NCI-H510A (cell line): ENCODE data around the gene CELF4.

Experiments
- DNase-seq: peaks from one replicate; lab custom pipeline; 2025; lab: John Stamatoyannopoulos, UW

CELF4 gene

DNA sequence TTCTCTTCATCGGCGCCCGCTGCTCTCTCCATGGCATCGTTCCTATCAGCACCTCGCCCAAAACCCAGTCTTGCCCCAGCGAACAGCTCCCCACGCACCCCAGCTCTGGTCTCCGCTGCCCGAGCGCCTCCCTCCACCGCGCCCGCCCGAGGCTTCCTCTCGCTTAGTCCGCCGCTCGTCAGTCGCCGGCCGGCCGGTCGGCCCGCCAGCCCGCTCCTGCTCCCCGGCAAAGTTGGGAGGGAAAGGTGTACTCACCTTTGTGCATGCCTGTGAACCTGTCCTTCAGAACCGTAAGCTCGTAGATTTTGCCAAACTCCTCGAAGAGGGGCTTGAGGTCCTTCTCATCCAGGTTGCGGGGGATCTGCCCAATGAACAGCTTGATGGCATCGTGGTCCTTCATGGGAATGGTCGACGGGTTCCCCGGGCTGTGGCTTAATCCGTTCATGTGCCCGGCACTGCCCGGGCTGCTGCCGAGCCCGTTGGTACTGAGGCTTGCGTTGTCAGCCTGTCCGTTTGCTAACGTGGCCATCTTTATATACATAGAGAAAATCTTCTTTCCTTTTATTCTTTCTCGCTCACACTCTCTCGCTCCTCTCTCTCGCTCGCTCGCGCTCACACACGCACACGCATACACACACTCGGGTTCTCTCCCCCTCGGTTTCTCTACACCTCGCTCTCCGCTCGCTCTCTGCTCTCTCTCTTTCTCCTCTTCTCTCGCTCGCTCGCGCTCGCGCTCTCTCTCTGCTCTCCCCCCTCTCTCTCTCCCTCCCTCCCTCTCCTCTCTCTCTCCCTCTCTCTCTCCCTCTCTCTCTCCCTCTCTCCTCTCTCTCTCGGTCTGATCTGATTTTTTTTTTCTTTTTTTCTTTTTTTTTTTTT, at the start of gene CELF4:
TSS of gene CELF4 (minus strand) at position 698 of the 876 bp plus-strand sequence.
- peak; percentile 85 for DNase-seq

DNA sequence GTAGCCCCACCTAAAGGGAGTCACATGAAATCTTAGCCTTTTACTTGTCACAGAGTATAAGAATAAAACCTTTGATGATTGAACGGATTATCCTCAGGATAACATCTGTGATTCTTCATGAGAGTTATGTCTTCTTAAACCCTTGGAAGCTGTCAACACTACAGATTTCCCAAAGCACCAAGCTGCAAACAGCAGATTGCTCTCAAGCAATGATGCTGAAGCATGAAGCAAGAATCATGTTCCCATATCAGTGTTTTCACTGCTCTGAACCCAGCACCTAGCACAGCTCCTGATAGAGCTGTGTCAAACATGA, 47.6 kb upstream of the CELF4 start:
- no peak for DNase-seq

DNA sequence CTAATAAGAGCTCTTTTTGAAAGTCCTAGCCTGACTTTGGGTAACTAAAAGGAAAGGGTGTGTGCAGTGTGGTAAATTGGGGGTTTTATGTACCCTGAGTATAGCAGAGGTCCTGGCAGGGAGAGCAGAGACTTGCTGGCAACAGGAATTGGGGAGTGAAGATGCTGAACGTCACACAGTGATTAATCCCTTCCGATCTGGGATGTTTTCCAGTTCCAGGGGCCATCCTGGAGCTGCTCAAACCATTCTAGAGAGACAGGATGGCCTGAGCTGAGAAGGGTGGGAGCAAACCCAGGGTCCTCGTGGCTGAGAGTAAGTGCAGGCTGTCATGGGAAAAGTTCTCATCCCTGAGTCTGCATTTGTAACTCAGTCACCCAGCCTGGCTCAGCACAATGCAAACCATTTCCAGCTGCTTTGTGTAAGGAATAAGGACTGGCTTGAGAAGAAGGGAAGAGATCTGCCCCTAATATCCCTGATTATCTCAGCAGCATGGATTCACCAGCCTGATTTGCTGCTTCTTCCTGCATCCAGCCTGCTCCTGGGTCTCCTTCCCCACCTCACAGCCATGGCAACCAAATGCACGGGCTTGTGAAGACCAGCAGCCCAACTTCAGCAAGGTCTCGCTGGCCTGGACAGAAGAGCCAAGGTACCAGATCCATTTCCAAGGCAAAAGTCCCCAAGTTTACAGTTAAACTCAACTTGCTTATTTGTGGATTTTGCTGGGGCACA, 47.1 kb upstream of the CELF4 start:
- no peak for DNase-seq

DNA sequence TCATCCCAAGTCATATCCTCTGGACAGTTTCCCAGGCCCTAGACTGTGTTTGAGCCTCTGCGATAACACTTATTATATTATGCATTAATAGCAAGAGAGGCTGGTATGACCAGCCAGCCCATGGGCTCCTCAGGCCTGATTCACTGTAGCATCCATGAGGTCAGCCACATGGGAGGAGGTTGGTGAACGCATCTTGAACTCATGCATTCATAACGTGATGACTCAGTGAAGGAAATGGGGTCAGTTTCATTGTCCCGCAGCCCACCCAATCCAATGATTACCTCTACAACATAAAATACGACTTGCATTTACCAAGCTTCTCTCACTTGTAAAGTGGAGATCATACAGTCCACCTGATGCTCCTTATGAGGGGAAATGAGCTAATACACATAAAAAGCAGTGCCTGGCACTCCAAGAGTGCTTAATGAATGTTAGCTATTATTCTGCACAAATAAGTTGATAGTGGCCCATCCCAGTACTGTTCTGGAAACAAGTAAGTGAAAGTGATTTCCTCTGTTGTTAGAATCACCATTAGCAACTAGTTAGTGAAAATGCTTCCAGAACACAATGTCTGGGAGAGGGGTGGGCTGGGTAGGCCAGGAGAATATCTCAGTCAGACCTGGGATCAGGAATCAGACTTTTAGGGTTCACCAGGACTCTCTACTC, 46.1 kb upstream of the CELF4 start:
- DNase-seq = no peak

DNA sequence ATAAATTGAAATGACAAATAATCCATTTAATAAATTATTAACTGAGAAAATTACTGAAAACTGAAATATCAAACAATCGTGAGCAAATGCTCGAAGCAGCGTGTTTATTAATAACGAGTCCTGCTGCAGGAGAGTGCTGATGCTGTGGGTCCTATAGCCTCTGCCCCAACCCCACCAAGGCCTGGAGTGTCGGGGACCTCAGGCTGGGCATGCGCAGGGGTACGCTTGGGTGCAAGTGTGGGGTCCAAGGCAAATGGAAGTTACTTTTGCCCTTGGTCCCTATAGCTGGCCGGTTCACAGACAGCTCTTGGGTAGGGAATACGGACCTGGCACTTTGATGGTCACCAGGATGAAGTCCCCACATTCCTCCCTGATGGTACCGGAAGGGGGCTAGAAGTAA, 43.3 kb upstream of the CELF4 start:
- DNase-seq = no peak

DNA sequence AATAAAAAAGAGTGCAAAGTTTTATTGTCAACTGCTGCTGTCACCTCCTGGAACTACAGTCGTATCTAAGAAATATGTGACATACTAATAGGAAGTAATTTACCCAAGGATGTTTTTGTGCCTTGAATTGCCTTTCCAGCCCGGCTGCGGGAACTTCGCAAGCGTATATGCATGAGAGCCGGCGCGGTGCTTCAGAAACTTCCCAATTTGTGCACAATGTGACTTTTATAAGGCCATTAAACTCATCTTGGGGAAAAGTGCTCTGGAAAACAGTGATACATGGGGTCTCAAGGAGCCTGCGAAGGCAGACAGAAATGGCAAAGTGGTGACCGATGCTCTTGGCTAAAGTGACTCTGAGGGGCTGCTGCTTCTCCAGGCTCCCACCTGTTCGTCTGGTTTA, 41.7 kb upstream of the CELF4 start:
- DNase-seq = no peak

DNA sequence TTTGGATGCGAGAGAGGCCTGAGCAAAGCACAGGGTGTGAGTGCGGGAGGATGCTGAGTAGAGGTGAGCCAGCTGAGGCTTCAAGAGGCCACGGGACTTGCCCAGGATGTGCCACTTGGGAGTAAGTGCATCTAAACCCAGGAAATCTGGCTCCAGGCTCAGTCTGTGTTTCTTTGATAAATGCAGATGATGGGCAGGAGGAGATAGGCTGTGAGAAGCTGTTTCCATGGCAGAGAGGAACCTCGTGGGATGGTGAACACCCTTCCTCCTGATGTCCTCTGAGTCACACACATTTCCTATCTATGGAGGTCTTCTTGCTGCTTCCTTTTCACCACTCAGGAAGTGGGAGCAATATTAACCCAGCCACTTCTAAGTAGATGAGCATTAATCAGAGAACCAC, 38.4 kb upstream of the CELF4 start:
- no peak for DNase-seq

DNA sequence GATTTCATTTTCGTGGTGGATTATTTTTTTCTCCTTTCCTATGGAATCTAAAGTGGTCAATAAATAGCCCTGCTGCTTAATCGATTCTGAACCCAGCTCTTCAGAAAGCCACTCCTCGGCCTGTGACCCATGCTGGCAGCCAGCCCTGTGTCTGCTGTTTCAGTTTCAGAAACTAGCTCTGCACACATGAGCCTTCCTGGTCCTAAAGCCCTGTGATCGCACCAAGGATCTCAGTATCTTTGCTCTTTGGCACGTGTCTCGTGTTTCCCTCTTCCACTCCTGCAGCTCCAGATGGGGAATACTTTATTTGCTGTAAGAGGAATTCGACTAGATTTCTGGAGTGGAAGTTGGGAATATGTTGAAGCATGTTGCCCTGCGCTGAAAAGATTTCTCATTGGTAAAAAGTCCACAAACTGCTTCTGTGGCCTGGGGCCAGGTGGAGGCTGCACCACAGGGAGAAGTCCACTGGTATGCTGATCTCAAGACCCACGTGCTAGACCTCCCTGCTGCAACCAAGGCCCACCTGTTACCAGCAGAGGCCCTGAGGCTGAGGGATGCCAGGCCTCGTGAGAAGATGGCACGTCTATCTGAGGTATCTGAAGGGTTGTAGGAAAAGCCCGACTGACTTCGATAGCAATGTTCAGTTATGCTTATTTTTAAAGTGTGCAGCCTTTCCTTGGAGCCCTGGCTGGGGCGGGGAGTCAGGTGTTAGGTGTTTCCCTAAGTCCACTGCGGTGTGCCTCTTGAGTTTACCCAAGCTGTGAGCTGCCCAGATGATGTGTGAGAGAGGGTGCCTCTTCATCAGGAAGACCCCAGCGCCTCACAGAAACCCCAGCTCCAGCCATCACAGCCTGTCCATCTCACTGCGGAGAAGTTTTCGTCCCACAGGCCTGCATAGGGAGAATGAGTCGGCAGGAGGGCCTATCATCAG, 33.6 kb upstream of the CELF4 start:
- DNase-seq = no peak

DNA sequence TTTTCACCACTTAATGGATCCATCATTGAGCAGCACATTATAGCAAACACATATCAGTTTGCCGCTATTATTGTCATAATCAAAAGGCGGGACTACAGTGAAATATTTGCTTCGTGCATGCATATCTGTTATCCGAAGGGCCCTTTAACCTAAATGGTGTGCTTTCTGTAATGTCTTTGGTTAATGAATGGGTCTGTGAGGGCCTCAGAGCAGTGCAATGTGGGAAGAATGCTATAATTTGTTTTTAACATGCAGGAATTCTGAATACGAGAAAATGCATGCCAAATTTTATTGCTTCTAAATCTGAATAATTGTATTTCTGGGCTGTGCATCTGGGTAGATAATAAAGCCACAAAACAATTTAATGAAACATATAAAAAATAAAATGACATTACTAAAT, 32.8 kb upstream of the CELF4 start:
- DNase-seq = no peak

DNA sequence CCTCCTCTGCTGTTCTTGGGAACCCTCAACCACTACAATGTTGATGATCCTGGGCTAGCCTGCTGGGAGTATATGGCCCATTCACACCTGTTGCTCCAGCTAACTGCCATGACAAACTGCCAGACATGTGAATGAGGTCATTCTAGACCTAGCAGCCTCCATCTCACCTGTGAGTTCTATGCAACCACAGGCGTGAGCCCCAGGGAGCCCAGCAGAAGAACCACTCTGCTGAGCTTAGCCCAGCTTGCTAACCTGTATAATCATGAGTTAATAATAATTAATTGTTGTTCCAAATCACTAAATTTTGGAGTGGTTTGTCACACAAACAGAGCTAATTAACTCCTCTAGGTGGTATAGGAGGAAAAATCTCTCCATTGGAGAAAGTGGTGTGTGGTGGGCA, 24.7 kb upstream of the CELF4 start:
- no peak for DNase-seq

DNA sequence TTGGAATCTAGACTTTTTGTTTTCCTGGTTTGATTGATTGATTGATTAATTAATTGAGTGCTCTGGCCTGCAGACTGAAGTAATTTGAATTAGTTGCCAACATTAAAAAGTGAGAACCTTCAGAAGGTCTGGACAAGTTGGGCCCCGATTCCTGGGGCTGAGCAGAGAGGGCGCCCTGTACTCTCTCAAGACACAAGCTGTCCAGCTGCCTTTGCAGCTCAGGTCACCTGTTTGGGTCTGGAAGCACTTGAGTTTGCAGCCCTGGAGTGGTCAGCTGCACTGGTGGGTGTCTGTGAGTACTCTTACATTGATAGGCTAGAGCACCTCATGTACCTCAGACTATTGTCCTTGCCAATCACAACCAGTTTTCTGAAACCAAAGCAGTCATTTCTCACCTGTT, 22.7 kb upstream of the CELF4 start:
- no peak for DNase-seq

DNA sequence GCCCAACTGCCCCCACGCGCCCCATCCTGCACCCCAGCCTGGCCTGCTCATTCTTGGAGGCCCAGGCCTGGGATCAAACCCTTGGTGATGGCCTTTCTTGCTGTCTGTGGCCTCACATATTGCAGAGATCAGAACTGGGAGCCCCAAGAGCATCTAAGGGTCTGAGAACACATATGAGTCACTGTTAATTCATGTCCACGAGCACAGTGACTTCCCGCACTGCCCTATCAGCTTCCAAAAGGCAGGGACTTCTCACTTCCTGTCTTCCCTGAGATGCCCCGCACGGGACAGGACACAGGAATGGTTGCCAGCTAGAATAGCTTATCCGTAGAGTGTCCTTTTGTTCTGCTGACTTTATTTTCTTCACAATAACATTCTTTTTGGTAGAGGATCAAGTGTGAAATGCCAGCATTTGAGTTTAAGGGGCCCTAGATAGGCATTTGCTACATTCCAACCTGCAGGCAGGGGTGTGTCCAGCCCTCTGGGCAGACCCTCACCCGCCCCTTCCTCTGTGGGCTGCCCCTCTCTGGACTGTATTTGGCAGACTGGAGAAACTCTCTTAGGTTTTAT, 21.1 kb upstream of the CELF4 start:
- DNase-seq = no peak

DNA sequence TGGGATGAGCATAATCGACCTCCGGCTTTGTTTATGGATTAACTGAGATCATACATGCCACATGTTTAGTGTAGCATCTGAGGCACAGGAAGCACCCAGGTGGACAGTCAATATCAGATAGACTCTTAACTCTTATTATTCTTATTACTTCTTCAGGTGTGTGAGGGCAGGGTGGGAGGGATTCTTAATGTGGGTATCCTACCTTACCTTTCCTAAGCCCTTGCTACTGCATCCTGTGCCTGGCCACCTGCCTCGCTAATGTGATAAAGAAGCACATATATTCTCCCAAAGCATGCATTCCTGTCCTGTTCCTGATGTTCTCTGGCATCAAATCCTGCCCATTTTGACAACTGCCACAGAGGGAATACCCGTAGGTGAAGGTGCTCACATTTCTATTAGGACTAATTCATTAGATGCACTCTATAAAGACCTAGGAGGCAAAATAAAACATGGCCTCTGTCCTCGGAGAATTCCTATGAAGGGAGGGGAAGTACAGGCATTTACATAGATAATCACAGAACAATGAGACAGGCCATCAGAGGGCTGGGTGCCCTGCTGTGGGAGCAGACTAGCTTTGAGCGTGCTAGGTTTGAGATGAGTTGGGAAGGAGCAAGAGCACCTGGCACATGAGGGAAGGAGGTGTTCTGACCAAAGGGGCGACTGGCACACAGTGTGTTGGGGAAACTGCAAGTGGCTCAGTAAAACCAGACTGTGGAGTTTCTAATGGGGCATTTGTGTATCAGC, 19.5 kb upstream of the CELF4 start:
- DNase-seq = no peak

DNA sequence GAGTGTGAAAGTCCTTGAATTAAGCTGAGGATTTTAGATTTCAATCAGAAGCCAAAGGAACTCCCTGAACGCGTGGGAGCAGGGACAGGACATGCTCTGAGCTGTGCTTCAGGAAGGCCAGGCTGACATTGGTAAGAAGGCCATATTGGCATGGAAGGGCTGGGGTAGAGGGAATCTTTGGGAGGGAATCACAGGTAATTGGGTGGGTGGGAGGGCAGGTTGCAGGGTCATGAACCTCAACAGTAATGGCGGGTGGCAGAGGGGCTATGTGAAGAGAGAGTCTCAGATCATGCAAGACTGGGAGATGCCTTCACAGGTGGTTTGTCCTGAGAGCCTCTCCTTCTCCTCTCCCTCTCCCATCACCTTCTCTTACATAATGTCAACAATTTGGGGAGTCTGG, 18.6 kb upstream of the CELF4 start:
- DNase-seq = no peak

DNA sequence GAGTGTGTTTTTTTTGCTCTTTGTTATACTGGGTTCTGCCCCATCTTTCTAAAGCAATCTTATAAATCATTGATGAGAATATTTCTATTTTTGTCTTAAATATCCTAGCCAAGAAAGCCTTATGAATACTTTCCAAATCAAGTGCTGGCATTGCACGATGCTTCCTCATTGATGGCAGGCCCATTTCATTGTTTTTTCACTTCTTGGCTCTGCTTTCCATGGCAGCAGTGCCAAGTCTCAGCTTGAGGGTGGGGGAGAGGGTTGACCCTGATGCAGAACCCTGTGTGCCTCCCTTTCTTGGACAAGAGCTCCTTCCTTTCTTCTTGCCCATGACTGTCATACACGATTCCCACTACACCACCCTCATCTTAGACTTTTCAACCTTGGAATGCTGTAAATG, 16.7 kb upstream of the CELF4 start:
- no peak for DNase-seq

DNA sequence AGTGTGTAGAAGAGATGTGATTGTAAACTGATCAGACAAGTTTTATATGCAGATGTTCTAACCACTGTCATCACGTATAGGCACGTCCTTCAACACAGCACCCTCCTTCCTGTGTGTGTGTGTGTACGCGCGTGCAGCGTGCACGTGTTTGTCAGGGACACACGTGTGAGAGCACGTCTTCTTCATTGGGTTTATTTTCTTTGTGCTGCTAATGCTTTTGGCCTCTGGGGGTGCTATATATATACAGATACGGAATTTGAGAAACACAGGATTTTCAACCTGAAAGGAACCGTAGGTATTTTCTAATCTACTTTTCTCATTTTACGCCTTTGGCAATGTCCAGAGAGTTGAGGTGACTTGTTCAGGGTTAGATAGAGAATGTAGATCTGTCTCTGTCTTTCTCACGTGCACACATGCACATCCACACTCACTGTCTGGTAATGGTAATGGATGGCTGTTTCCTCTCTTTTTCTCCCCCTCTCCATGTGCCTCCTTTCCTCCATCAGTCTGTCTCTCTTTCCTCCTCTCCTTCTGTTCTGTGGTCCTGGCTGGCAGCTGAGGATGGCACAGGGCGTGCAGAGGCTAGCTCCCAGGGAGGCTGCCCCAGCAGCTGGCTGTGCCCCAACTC, 13.4 kb upstream of the CELF4 start:
- no peak for DNase-seq

DNA sequence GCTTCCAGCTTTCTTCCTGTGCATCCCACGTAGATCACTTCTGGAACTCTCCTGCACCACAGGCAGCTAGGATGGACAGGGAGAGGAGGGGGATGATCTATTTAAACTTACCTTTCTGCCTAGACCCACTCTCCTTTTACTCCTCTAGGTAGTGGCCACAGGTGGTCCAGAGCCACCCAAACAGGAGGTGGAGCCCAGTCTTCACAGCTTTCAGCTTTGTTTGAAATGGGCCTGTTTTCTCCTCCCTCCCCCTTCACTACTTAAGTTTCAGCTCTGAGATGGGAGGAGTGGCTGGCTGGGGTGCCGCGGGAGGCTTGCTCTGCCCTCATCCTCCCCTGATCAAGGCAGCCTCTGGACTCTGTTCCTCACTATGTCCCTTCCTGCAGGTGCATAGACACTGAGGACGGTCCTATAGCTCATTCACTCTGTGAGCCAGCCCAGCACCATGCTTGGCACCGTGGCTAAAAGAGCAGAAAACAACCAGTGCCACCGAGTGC, 12.6 kb upstream of the CELF4 start:
- no peak for DNase-seq

DNA sequence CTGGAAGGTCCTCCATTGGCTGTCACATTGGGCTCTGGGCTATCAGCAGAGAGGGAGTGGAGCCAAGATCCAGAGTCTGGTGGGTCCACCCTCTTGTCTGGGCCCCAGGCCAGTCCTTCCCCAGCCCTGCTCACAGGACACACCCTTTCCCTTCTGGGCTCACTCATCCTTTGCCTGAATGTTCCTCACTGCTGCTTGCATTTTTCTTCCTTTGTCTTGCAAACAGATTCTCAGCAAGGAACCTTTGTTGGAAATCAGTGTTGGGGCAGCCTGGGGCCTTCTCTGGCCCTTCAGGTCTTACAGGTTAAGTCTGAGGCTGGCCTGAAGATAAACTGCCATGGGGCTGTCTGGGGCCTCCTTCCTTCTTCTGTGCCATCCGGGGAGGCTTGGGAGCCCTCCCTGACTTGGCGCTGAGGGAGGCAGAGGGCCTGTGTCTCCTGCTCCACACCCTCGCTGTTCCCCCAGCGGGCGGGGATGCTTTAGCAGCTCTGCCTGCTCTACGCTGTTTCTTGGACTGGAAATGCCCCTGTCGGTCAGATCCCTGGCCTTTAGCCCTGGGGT, 11.5 kb upstream of the CELF4 start:
- DNase-seq = no peak

DNA sequence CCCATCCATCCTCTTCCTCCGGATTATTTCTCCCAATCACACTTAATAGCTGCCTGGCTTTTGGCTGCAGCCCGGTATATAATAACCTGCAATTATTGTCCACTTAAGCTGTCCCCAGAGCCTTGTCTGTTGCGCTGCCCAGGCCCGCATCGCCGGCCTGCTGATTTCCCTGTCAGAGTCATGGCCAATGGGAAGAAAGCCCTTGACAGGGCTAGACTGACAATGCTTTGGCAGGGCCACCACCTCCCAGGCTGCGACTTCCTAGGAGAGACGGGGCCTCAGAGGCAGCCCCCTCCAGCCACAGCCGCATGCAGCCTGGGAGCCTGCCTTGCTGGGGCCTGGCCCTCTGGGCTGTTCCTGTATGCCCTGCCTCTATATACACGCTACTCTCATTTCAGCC, 10.0 kb upstream of the CELF4 start:
- DNase-seq = no peak

DNA sequence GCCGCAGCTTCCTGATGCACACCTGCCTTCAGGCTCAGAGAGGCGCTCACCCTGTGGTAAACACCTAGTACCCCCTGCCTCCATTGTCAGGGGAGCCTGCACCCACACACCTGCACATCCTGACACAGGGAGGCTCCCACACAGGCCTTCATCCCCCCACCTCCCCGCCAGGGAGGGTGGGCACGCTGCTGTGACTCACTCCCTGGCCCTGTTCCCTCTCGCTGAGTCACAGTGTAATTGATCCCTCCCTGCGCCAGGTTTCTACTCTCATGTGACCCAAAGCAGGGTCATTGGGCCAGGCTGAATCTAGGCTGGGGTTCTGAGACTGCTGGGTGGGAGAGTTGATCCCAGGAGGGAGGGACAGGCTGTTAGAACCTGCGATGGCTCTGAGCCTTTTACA, 8.5 kb upstream of the CELF4 start:
- DNase-seq = no peak
